Measurements from ENCODE around the gene GRM6. TPM values are rescaled to one million over a fixed set of nuclear protein-coding genes. Genes with fewer than 3 reads are reported as not detected.

The GRM6 gene
- total RNA-seq, 1 experiment from 2014 or later: not detected

DNA sequence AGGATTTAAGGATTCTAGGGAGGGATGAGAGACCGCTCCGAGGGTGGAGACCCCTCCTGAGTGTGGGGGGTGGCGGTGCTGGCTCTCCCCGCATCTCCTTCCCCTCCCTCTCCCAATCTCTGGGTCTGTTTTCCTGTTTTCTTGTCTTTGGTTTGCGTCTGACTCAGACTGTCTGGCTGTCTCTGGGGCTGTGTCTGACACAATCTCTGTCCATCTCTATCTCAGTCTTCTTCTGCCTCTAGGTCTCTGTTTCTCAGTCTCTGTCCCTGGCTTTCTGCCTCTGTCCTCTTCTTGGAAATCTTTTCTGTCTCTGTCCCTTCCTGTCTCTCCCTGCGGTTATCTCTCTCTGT is 196 bp upstream of the GRM6 start:
- no peak for DNase-seq (ENCODE audit: low spot score)
- ChIA-PET POLR2A (ENCODE audit: low non-redundant PET) (no interaction called here), CTCF (no interaction called here)
- no peak for TF ChIP-seq CTCF (conservative IDR thresholded peaks at IDR 0.05; ENCODE audit: low read depth, low read length)
- TF ChIP-seq EZH2 (IDR thresholded peaks at IDR 0.05; ENCODE audit: borderline replicate concordance, low read depth, low read length, poor library complexity, severe bottlenecking): no peak
- Histone ChIP-seq H3K27ac (ENCODE audit: low read depth, low read length, poor library complexity, severe bottlenecking) (no peak overlapping the region), H3K4me1 (ENCODE audit: insufficient read depth, low read length, poor library complexity, severe bottlenecking) (no peaks in the 10 kb centered on the region), H3K36me3 (ENCODE audit: insufficient read depth, low read length, poor library complexity, severe bottlenecking) (no peaks in the 10 kb centered on the region), H3K4me3 (ENCODE audit: low read depth, low read length, poor library complexity, severe bottlenecking) (no peak overlapping the region), H3K9me3 (ENCODE audit: low read depth, low read length, poor library complexity, severe bottlenecking) (no peaks in the 10 kb centered on the region), H3K27me3 (replicated peaks; ENCODE audit: insufficient read depth, low read depth, low read length, poor library complexity) (peaks cover 30% of the 10 kb centered on the region)
- BruUV-seq (replicated peaks): no TSS peak
- intact Hi-C loops (cut with micrococcal nuclease; ENCODE audit: unreplicated experiment): no loop called here

GRCh38 chr5:178993955-178994579 is 1.1 kb downstream of the GRM6 start:
- DNase-seq (ENCODE audit: low spot score): no peak
- Histone ChIP-seq H3K4me3 (ENCODE audit: low read depth, low read length, poor library complexity, severe bottlenecking) (no peak overlapping the region), H3K27ac (ENCODE audit: low read depth, low read length, poor library complexity, severe bottlenecking) (no peak overlapping the region), H3K4me1 (ENCODE audit: insufficient read depth, low read length, poor library complexity, severe bottlenecking) (no peaks in the 10 kb centered on the region), H3K27me3 (replicated peaks; ENCODE audit: insufficient read depth, low read depth, low read length, poor library complexity) (peaks cover 30% of the 10 kb centered on the region), H3K9me3 (ENCODE audit: low read depth, low read length, poor library complexity, severe bottlenecking) (peaks cover 5% of the 10 kb centered on the region), H3K36me3 (ENCODE audit: insufficient read depth, low read length, poor library complexity, severe bottlenecking) (no peaks in the 10 kb centered on the region)
- no TSS peak for BruUV-seq (replicated peaks)
- CTCF ChIA-PET: no interaction called here
- POLR2A ChIA-PET (ENCODE audit: low non-redundant PET): no interaction called here
- no peak for TF ChIP-seq EZH2 (IDR thresholded peaks at IDR 0.05; ENCODE audit: borderline replicate concordance, low read depth, low read length, poor library complexity, severe bottlenecking)
- TF ChIP-seq CTCF (conservative IDR thresholded peaks at IDR 0.05; ENCODE audit: low read depth, low read length): no peak
- intact Hi-C loops (cut with micrococcal nuclease; ENCODE audit: unreplicated experiment): no loop called here

DNA sequence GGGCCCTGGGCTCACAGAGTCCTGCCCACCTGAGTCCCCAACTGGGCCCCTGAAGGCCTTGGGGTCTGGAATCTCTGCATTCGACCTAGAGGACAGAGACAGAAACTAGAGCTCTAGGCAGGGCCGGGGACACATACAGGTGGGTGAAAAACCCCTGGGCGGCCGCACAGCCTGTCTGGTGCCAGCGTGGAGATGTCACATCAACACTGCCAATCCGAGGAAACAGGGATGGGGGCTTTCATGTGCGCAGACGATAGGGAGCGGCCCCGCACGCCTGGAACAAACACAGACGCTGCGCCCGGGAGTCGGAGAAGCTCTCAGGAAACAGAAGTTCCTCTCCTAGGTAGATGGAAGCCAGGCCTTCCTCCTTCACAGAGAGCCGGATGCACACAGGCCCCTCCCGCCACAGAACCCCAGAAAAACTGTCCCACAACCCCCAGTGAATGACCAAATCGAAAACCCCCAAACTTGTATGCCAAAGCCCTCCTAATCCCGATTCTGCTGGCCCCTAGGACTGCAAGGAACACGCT is 1.8 kb downstream of the GRM6 start:
- Histone ChIP-seq H3K9me3 (ENCODE audit: low read depth, low read length, poor library complexity, severe bottlenecking) (peaks cover 5% of the 10 kb centered on the region), H3K27ac (ENCODE audit: low read depth, low read length, poor library complexity, severe bottlenecking) (no peak overlapping the region), H3K36me3 (ENCODE audit: insufficient read depth, low read length, poor library complexity, severe bottlenecking) (no peaks in the 10 kb centered on the region), H3K27me3 (replicated peaks; ENCODE audit: insufficient read depth, low read depth, low read length, poor library complexity) (peaks cover 30% of the 10 kb centered on the region), H3K4me3 (ENCODE audit: low read depth, low read length, poor library complexity, severe bottlenecking) (no peak overlapping the region), H3K4me1 (ENCODE audit: insufficient read depth, low read length, poor library complexity, severe bottlenecking) (no peaks in the 10 kb centered on the region)
- POLR2A ChIA-PET (ENCODE audit: low non-redundant PET): no interaction called here
- TF ChIP-seq EZH2 (IDR thresholded peaks at IDR 0.05; ENCODE audit: borderline replicate concordance, low read depth, low read length, poor library complexity, severe bottlenecking) (no peak), CTCF (conservative IDR thresholded peaks at IDR 0.05; ENCODE audit: low read depth, low read length) (no peak)
- CTCF ChIA-PET: no interaction called here
- no peak for DNase-seq (ENCODE audit: low spot score)
- no TSS peak for BruUV-seq (replicated peaks)
- intact Hi-C loops (cut with micrococcal nuclease; ENCODE audit: unreplicated experiment): no loop called here
